Fibroblast of skin of left biceps (primary cell): ENCODE measurements around the gene C2orf74.
"Not testable (repeated sequence)": the region's sequence is repeated elsewhere in the genome, so short reads cannot be mapped to it uniquely, and the experiment has no call there.

Experiments
- DNase-seq, 2 experiments: peaks; one replicate each; pipeline ENCODE4 v3.0.0-alpha.2; 2013; ENCODE audit warnings: low read depth in 2 of 2

C2orf74 gene

GRCh38 chr2:61161888-61162287, at the start of gene C2orf74:
Gene C2orf74 (plus strand): TSS chr2:61162188. CDS start chr2:61162515, 327 bp downstream.
- no peak for DNase-seq

- DNase-seq = no peak
Measured at GRCh38 chr2:61114147-61114546, 47.8 kb upstream of the C2orf74 start.

GRCh38 chr2:61116302-61116701, 45.7 kb upstream of the C2orf74 start:
- no peak for DNase-seq

GRCh38 chr2:61117534-61117933, 44.5 kb upstream of the C2orf74 start:
- no peak for DNase-seq

- DNase-seq = no peak
Measured at GRCh38 chr2:61125123-61125710, 36.8 kb upstream of the C2orf74 start.

DNA sequence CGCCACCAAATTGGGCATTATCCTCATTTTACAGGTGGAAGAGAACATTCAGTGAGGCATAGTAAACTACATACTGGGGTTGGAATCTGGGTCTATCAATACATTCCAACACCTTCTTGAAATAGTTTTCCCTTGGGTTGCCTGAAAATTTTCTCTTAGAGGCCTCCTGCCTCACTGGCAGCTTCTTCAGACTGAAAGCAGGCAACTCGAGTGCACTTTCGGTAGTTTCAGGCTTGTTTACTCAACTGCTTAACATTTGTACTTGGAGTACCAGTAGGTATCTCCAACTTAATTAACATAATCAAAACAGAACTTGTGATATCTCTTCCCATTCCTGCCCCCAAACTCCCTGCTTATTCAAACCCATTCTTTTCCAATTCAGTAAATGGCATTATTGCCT, 36.2 kb upstream of the C2orf74 start:
- DNase-seq = no peak

GRCh38 chr2:61128122-61128521, 33.9 kb upstream of the C2orf74 start:
- DNase-seq = not testable (repeated sequence)

DNA sequence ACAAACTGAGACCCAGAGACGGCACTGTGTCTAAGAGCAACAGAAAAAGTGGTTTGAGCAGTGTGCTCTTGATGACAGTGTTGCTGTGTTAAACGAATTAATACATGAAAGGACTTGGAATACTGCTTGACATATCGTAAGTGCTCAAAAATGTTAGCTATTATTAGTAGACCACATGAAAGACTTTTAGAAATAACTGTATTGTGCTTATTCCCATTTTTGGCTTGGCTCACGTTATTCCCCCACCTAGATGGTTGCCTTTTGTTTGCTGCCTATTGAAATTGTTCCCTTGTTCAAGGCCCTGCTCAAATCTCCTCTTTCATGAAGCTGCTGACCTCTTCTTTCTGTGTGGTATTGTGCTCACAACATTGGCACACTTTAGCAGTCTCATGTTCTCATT, 27.8 kb upstream of the C2orf74 start:
- no peak for DNase-seq

DNA sequence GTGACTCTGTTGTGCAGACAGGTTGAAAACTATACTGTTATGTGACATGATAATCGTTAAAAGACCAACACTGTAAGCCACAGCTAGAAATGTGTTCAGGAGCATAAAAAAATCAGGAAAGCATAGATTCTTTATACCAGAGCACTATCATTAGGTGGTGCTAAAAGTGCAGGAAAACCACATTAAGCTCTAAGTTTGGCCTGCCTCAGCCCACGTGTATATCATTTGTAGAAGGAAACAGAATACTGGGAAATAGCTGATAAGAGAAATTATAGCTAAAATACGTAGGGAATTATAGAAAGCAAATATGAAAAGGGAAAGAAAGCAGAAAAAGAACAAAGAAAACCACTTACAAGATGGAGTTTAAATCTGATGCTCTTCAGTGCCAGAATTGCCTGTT, 26.5 kb upstream of the C2orf74 start:
- DNase-seq = no peak

GRCh38 chr2:61138859-61139258, 23.1 kb upstream of the C2orf74 start:
- DNase-seq = no peak

GRCh38 chr2:61141151-61141550, 20.8 kb upstream of the C2orf74 start:
- DNase-seq = no peak

DNA sequence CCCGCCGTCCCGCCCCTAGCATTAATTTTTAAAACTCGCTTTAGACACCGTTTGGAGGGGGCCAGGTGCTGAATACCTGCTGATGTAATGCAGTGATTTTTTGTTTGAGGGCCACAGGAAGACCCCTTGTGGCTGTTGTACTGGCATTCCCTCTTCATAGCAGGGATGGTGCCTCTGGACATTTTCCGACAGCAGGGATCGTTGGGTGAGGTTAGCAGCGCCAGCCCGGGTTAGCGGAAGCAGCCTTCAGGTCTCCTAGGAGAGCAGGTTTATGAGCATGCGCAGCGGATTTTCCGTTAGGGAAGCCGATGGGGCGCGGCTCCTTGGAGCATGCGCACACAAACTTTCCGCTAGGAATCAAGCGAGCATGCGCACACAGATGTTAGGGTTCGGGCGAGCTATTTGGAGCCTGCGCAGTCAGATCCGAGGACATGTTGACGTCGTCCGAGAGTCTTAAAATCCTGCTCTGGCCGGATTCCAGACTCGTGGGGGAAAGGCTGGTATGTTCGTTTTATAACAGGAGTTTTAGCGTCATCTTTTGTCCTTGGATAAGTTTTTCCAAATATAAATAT, 17.2 kb upstream of the C2orf74 start:
- peak; percentile 93 to 94 for DNase-seq

DNA sequence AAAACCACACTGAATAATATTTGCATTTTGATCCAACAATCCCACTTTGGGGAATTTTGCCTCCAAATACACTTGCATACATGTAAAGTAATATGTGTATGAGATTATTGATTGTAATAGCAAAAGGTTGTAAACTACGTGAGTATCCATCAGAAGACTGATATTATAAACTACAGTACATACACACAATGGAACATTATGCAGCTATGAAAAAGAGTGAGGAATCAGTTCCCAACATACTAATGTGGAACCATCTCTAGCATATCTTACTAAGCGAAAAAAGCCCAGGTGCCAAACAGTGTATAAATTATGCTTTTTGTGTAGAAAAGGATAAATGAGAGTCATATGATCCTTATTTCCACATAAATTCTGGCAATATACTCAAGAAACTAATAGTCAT, 16.0 kb upstream of the C2orf74 start:
- DNase-seq = no peak

- not testable (repeated sequence) for DNase-seq
Measured at GRCh38 chr2:61148091-61148490, 13.9 kb upstream of the C2orf74 start.

DNA sequence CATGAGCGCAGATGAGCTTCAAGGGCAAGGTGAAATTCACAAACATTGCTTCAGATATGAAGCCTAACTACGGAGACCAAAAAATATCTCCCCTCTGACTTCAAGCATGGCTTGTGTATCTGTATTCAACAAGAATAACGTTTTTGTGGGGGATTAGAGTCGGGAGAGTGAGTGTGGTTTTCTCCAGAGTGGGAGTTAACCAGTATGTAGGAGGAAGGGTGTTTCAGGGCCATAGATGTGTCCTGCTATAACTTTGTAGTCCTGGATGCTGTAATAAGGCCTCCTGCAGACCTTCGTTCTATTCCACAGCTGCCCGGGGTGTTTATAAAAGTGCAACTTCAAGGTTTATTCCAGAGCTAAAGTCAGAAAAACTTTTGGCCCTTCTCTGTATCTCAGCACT, 12.9 kb upstream of the C2orf74 start:
- no peak for DNase-seq

DNA sequence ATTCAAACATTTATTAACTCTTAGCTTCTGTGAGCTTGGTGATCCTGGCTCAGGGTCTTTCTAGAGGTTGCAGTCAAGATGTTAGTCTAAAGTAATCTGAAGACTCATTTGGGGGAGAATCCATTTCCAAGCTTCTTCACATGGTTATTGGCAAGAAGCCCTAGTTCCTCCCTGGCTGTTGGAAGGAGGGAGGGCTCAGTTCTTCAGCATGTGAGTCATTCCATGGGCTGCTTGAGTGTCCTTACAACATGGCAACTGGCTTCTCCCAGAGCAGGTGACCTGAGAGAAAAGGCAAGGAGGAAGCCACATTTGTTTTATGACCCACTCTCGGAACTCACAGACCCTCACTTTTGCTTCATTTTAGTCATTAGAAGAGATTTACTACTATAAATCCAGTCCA, 10.6 kb upstream of the C2orf74 start:
- no peak for DNase-seq

DNA sequence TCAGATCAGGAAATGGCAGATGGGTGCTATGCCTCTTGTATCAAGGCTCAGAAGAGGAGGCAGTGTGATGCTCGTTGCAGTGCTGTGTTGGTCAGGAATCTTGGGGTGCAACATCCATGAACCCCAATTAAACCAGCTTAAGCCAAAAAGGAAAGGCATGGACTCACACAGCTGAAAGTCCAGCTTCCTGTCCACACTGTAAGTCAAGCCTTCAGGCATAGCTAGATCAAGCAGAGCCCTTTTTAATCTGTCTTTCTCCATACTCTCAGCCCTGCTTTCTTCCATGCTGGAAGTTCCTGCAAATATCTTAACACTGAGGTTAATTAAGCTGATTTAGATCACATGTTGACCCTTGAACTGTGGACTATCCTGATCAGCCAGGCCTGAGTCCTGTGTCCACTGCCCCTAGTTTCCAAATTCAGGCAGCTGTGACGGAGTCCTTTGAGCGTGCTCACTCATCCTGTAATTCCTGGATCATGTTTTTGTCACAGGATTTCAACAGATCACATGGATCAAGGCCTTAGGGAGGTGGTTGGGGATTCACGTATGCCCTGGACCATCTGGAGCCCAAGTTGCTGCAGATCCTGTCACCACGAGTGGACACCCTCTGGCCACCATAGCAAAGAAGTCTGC, 4.5 kb upstream of the C2orf74 start:
- DNase-seq = no peak

GRCh38 chr2:61158356-61158955, 3.5 kb upstream of the C2orf74 start:
- no peak for DNase-seq

GRCh38 chr2:61162721-61163120, 733 bp downstream of the C2orf74 start:
- no peak for DNase-seq

DNA sequence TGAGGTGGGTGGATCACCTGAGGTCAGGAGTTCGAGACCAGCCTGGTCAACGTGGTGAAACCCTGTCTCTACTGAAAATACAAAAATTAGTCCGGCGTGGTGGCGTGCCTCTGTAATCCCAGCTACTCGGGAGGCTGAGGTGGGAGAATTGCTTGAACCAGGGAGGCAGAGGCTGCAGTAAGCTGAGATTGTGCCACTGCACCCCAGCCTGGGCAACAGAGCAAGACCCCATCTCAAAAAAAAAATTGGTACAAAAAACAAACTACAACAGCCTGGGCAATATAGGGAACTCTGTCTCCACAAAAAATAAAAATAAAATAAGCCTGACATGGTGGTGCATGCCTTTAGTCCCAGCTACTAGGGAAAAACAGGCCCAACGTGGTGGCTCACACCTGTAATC, 3.1 kb downstream of the C2orf74 start:
- not testable (repeated sequence) for DNase-seq

- DNase-seq = no peak
Measured at GRCh38 chr2:61165946-61166345, 4.0 kb downstream of the C2orf74 start.

- DNase-seq = no peak
Measured at GRCh38 chr2:61167579-61167978, 5.6 kb downstream of the C2orf74 start.

- no peak for DNase-seq
Measured at GRCh38 chr2:61172671-61173070, 10.7 kb downstream of the C2orf74 start.
